ENCODE results near the gene HTR6.

- no peak for TF ChIP-seq EZH2 (IDR thresholded peaks at IDR 0.05; ENCODE audit: insufficient read depth, poor library complexity, severe bottlenecking)
- TF ChIP-seq EZH2phosphoT487 (IDR thresholded peaks at IDR 0.05; ENCODE audit: insufficient read depth, low read depth): no peak
These were observed 16.0 kb upstream of the HTR6 start for GRCh38 chr1:19648689-19649088.
